NCI-H1930 (cell line): ENCODE measurements around the gene TRMO.

Source experiments
- DNase-seq, 2 experiments: peaks; one replicate each; lab custom pipeline; 2025; lab: John Stamatoyannopoulos, UW

The TRMO gene

DNA sequence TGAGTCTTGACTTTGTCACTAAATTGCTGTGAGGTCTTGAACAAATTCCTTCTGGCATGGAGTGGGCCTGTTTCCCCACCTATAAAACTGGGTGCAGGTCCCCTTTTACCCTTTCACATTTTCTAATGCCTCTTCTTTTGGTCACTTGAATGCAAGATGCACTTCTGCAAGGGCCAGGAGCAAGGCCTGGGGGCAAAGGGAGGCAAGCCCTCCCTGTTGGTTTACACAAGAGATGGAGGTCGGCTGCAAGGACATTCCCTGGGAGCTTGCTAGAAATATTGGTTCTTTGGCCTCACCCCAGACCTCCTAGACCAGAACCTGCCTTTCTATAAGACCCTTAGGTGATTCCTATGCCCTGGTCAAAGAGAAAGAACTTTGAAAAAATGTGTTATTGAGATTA lies 63.5 kb downstream of the TRMO start:
- no peak for DNase-seq

DNA sequence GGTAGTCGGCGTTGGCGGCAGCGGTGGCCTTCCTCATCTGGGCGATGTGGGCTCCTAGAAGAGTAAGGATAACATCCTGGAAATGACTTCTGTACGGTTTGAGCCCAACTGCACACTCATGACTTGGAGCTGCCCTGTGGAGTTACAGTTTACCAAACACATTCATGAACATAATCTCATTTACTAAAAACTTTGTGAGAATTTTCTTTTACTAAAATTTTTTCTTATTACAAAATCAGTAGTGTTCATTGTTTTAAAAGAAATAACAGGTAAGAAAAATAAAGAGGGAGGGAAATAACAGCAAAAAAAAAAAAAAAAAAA lies 63.9 kb downstream of the TRMO start:
- DNase-seq, result no peak

DNA sequence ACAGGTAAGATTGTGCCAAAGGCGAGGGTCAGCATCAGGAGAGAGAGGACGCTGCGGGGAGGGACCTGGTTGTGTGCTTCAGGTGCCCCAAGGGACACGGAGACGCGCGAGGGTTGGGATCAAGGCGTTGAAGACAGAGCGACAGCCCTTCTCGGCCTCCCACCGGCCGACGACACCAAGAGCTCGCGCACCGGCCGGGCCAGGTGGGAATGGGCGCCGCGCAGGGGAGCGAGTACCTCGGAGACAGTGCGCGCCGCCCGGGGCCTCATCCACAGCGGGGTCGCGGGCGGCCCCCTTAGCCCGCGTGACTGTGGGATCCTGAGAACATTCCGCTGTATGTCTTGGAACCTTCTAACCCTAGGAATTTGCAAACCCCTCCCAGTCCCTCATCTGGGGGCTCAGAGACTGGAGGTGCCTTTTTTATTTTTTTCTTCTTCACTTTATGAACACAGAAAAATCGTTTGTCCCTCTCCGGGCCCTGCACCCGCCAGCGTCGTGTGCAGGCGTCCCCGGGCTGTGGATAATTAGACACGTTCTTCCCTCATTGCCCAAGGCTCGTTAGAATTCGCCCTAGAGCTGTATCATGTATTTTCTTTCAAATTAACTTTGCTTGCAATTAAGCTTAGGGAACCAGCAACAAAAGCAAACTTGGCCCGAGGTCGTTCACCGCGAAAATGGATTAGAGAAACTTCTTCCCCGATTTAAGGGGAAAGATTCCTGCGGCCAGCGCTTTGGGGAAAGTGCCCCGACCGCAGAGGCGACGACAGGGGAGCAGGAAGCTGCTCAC lies 64.5 kb downstream of the TRMO start:
- DNase-seq, result no peak

DNA sequence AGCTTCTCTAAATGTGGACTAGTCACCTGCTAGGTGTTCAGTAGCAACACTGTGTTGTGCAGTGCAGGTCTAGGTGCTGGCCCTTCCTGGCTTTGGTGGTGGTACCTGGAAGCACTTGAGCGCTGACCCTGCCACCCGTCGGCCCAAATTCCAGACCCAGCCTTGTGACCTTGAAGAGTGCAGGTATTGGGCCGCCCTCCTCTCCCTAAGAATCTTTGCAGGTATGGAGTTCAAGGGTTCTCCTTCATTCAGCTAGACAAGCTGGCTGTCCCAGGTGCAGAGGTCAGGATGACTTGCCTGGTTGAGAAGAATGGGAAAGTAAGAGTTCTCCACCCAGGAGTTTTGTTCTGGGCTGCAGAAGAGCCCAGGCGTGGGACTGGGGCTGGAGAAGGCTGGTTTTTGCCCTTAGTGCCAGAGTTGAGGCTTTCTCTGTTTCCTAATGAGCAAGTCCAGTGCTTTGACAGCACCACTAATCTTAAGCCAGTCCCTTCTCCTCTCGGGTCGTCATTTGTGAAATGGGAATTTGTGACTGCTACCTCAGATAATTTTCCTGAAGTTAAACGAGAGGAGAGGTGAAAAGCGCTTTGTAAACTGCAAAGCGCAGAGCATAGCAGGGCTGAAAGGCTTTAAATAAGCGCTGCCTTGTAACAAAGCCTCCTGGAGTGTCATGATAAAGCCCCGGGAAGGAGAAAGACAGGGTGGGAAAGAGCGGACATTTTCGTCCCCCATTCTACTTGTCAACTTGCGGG lies 65.3 kb downstream of the TRMO start:
- no peak for DNase-seq

DNA sequence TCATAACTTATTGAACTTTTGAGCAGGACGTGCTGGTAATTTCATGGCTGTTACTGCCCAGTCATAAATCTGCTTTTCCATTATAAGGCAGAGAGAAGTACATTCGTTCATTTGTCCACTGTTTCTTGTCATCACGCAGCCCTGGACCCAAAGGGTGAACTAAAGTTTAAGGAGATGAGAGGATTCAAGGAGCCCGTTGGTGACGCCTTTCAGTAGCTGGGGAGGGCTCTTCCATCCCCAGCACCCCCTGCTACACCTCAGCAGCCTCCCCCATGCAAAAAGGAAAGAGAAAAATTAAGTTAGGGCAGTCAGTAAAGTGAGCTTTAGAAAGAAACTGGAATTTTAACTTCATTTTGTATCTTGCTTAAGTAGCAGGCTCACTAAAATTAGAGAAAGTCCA lies 66.4 kb downstream of the TRMO start:
- no peak for DNase-seq

DNA sequence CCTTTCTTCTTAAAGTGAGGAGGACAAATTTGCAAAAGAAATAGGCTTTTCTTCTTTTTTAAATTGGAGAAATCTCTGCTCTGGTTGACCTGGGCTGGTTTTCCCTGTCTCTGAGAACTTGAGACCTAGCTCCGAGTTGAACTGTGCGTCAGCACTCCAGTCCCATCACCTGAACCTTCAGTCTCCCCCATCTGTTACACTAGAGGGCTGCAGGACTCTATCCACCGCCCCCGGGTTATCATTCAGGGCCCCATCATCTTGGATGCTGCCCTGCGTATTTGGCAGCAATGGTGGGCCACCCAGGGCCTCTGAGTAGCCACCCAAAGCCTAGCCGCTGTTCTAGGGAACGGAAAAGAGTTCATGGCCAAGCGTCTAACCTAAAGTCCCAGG lies 66.8 kb downstream of the TRMO start:
- no peak for DNase-seq

DNA sequence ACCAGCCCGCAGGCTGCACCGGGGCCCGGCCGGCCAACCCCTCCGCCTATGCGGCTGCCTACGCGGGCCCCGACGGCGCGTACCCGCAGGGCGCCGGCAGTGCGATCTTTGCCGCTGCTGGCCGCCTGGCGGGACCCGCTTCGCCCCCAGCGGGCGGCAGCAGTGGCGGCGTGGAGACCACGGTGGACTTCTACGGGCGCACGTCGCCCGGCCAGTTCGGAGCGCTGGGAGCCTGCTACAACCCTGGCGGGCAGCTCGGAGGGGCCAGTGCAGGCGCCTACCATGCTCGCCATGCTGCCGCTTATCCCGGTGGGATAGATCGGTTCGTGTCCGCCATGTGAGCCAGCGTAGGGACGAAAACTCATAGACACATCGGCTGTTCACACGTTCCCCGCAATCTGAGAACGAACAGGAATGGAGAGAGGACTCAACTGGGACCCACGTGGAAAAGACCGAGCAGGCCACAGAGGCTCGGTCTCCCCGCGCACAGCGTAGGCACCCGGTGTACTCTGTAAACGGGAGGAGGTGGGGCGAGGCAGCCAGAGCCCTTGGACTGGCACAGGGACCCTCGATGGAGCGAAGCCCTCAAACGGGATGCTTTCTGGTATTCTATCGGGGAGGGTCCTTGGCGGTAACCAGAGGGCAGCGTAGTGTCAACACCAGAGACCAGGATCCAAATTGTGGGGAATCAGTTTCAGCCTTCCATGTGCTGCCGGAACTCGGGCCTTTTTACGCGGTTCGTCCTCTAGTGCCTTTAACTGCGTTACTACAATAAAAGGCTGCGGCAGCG lies 67.4 kb downstream of the TRMO start:
- no peak for DNase-seq
